Caki2 (cell line): ENCODE measurements around the gene CERS6. TPM values are rescaled to one million over a fixed set of nuclear protein-coding genes. Genes with fewer than 3 reads are reported as not detected.

ENCODE experiments used
- DNase-seq: peaks from one replicate; pipeline ENCODE4 v3.0.0-alpha.2; 2015; ENCODE audit warnings: low read depth
- in situ Hi-C: cut with HindIII; loops from 2 replicates; pipeline ENCODE4 v1.10.0; 2016; ENCODE audit warnings: low sequenced_read_pairs, low pct_unique_long_range_greater_than_20kb, mixed read lengths
- total RNA-seq: library from RNA; depleted of rRNA; stranded (reverse); fragments of >200 nt; shearing (Covaris generic); gene quantifications from 2 replicates; pipeline ENCODE4 v1.2.3, GENCODE V29; 2014; ENCODE audit warnings: low replicate concordance

CERS6 gene
- total RNA-seq, 1 experiment from 2014 or later: 7.2 TPM

DNA sequence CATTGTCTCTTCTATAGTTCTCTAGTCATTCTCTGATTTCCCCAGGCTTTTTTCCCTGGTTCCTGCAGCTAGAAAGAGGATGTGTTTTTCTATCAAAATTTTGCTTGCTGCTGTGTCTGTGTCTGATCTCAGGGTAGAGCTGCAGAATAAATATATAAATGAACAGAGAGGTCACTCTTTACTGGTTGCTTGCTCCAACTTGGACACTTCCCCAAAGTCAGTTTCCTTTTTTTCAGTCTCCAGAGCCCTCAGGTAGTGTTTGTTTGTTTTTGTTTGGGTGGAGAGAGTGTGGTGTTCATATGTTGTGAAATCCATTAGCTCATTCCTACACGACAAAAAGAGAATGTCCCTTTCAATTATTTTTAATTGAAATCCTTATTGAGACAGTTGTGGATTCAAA, 85.8 kb downstream of the CERS6 start:
- in situ Hi-C loops: no loop called here

GRCh38 chr2:168543037-168543436, 87.0 kb downstream of the CERS6 start:
- no peak for DNase-seq
- in situ Hi-C loops: no loop called here

More for the DNA sequence above, 85.8 kb downstream of the CERS6 start:
- DNase-seq: no peak

DNA sequence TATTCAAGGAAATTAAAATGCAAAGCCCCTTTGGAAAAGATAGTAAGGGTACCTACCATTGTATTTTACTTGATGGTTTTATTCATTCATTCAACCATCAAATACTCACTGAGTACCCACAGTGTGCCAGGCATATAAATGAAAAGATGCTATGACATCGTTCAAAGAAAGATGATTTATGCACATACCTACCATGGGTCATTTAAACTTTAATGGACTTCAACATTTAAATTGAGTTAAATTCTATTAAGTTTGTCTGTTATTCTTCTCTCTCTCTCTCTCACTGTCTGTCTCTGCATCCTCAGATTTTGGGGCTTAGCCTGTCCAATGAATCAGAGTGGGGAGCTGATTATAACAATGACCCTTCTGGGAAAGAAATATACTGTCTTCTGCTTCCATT, 87.9 kb downstream of the CERS6 start:
- DNase-seq: no peak
- in situ Hi-C loops: no loop called here

DNA sequence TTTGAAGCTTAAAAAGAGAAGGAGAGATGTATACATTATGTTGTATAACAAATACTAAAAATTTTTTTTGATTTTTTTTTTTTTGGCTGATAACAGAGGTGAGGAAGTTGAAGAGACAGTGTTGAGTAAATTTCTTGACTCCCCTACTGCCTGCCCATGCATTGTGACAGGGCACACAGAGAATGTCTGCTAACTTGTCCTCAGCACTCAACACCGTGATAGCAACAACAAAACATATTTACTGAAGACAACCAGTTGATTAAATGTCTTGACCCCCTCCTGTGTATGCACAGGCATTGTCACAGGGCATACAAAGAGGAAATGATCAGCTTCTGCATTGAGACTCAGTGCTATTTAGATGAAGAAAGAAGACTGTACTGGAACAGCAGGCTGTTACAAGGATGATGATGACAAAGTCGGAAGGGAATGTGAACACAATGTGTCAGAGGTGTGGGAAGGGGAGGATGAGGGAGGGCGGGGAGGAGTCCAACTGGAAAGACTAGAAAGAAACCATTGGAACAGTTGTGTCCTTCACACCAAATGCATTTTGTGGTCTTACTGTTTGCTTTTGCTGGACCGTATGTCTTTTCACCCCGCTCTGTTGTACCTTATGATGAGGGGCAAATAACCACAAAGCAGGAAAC, 89.5 kb downstream of the CERS6 start:
- in situ Hi-C loops: no loop called here
- peak; percentile 22 for DNase-seq

- no peak for DNase-seq
- in situ Hi-C loops: no loop called here
Measured at GRCh38 chr2:168550670-168551069, 94.6 kb downstream of the CERS6 start.

DNA sequence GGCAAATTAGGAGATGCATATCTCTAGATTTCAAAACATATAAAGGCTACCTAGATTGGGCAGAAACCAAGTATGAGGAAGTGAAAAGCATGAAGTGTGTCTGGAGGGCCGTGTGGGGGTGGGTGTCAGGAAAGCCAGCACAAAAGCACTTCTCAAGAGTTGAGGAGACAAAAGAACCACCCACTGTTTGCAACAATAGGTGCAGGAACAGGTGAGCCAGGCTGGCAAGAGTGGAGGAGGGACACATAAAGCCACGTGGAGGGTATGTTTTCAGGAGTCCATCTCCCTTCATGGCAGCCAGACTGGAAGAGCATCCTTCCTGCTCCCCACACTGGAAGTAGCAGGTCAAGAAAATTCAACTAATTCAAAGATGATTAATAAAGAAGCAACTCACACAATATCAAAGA, 96.4 kb downstream of the CERS6 start:
- in situ Hi-C loops: no loop called here

DNA sequence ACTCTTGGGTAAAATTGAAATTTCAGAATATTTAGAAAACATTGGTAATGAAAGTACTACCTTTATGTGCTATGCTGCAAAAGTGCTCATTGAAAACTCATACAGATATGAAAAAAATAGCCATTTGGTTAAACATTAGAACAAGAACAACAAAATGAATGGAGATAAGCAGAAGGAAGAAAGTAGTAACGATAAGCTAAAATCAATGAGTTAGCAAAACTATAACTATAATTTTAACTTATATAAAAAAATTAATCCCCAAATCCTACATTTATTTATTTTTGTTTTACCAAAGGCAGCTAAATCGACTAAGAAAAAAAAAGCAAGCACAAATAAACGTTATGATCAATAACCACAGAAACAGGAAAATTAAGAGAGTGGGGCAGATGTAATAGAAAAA, 99.2 kb downstream of the CERS6 start:
- in situ Hi-C loops: no loop called here
- DNase-seq: no peak

More for the DNA sequence above, 96.4 kb downstream of the CERS6 start:
- no peak for DNase-seq

DNA sequence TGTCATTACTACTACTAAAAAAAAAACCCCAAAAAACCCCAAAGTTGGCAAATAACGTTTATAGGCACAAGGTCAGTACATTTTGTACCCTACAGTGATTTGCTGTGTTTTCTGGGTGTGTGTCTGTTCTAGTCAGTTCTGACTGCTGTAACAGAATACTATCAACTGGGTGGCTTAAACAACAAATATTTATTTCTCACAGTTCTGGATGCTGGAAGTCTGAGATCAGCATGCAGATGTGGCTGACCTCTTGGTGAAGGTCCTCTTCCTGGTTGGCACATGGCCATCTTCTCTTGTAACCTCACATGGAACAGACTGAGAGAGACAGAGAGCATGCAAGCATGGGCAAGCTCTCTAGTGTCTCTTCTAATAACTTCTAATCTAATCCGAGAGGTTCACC, 103.1 kb downstream of the CERS6 start:
- no peak for DNase-seq
- in situ Hi-C loops: no loop called here

DNA sequence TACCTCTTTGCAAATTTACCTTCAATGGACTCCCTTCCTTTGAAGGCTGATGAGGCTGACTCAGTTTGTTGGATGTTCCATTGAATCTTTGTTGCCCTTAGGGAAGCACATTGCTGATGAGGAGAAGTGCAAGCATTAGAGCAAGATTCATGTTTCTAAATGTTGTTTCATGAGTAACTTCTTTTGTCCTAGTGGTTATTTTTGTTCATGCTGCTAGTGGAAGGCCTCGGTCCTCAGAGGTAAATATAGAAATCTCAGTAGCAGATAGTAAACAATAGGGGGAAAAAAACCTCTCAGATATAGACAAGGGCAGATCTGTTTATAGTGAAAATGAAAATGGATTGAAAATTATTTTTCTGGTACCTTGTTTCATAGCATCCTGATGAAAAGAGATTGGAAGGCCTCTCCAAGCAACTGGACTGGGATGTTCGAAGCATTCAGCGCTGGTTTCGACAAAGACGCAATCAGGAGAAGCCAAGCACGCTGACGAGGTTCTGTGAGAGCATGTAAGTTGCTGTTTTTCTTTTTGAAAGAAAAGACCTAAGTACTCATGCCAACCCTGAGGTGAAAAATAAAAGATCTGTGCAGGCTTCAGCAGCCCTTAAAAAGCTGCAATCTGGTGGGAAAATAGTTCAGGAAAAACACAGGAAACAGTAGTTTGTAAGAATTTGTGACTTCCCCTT, 104.9 kb downstream of the CERS6 start:
- in situ Hi-C loops: no loop called here
- DNase-seq: no peak

GRCh38 chr2:168561991-168562390, 105.9 kb downstream of the CERS6 start:
- in situ Hi-C loops: no loop called here

GRCh38 chr2:168562971-168563370, 106.9 kb downstream of the CERS6 start:
- in situ Hi-C loops: no loop called here
- no peak for DNase-seq

More at GRCh38 chr2:168561991-168562390, 105.9 kb downstream of the CERS6 start:
- no peak for DNase-seq

- in situ Hi-C loops: no loop called here
- DNase-seq: no peak
Measured at GRCh38 chr2:168564641-168565040, 108.6 kb downstream of the CERS6 start.

GRCh38 chr2:168565112-168565511, 109.0 kb downstream of the CERS6 start:
- in situ Hi-C loops: no loop called here
- no peak for DNase-seq

- DNase-seq: no peak
- in situ Hi-C loops: no loop called here
Measured at GRCh38 chr2:168565512-168565911, 109.4 kb downstream of the CERS6 start.

- DNase-seq: no peak
- in situ Hi-C loops: no loop called here
Measured at GRCh38 chr2:168566974-168567665, 111.0 kb downstream of the CERS6 start.

DNA sequence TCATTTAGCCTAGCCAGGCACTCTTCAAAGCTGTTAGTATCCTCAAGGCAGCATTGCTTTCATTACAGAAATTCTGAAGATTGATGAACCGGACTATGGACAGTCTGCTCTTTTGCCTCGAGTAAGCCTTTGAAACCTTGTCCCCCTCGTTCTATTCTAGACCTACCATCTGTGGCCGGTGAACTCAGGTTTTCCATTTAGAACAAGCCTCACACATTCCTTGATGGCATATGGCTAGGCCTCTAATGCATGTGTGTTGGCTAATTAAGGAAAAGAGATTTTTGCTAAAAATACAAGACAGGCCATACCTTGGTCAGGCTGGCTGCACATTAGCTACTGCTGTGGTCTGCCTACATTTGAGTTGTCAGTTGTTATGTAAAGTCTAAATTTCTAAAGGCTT, 111.8 kb downstream of the CERS6 start:
- DNase-seq: no peak
- in situ Hi-C loops: no loop called here

DNA sequence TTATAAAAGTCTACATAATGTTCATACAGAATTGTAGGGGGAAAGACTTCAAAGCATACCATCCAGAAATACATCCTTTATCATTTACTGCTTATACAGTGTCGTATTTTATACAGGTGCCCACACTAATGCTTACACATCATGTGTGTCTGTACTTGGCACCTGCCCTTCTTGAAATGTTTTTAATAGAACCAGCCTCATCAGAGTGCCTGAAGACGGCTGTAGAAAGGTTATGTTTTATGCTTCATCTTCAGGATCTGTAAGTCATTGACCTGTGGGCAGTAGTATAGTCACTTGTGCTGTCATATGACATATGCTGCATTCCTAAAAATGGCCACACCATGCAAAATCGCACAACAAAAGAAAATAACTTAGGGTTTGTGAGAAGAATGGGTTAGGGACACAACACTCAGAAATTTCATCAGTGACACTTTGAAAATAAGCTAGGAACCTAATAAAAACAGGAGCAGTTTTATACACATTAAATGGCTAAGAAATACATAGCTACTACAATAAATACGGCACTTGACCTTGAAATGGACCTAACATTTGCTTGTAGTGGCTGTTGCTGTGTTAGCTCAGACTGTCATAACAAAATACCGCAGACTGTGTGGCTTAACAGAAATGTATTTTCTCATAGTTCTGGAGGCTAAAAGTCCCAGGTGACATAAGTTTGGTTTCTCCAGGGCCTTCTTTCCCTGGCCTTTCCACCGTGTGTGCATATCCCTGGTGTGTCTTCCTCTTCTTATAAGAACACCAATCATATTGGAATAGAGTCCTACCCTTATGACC, 112.6 kb downstream of the CERS6 start:
- no peak for DNase-seq
- in situ Hi-C loops: no loop called here

- DNase-seq: no peak
- in situ Hi-C loops: no loop called here
Measured at GRCh38 chr2:168571061-168571460, 115.0 kb downstream of the CERS6 start.
